Measurements from ENCODE around the gene SPIRE2.
A peak's percentile ranks its signal among the peaks of the same experiment; 100 is the strongest.
"Not testable (repeated sequence)": the region's sequence is repeated elsewhere in the genome, so short reads cannot be mapped to it uniquely, and the experiment has no call there.

The SPIRE2 gene

GRCh38 chr16:89912143-89912542, 83.9 kb downstream of the SPIRE2 start:
- DNase-seq (ENCODE audit: low read depth in 4 of 4, low spot score in 1 of 4), result no peak

DNA sequence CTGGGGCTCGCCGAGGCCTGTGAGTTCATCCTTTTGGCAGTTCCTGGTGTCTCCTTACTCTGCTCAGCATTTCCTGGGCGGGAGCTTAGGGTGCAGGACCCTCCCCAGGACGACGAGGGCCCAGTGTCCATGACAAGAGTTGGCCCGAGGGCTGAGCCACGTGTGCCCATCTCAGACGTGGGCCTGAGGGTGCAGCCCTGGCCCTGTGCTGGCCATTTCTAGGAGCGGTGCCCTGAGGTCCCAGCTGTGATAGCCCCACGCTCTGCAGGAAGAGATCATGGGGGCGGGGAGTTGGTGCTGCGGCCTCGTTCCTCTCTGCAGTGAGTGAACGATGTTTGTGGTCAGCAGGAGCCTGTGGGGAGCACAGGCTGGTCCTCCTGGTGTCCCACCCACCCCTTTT, 84.4 kb downstream of the SPIRE2 start:
- DNase-seq (ENCODE audit: low read depth in 4 of 4, low spot score in 1 of 4), result no peak

DNA sequence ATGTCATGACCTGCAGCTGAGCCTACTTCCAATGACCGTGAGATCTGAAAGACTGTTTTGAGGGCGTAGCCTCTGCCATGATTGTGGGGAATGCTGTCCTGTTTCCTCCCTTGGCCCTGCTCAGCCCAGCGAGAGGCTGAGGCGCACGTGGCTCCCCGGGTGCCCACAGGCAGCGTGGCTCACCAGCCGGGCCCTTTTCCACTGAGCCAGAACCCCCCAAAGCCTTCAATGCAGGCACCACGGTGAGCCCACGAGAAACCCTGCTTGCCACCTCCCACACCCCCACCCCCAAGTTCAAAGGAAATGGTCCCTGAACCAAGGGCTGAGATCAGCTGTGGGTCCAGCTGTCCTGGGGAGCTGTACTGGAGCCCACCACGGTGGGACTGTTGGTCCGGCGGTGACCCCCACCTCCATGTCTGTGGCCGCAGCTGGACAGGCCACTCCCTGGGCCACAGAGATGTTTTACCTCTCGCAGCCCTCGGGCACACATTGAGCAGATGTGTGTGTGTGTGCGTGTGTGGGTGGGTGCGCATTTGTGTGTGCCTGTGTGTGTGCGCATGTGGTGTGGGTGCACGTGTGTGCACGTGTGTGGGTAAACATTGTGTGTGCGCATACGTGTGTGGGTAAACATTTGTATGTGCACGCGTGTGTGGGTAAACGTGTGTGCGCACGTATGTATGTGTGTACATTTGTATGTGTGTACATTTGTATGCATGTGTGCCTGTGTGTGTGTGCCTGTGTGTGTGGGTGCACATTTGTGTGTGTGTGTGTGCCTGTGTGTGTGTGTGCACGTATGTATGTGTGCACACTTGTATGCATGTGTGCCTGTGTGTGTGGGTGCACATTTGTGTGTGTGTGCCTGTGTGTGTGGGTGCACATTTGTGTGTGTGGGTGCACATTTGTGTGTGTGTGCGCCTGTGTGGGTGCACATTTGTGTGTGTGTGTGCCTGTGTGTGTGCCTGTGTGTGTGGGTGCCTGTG, 85.4 kb downstream of the SPIRE2 start:
- no peak for DNase-seq (ENCODE audit: low read depth in 4 of 4, low spot score in 1 of 4)

DNA sequence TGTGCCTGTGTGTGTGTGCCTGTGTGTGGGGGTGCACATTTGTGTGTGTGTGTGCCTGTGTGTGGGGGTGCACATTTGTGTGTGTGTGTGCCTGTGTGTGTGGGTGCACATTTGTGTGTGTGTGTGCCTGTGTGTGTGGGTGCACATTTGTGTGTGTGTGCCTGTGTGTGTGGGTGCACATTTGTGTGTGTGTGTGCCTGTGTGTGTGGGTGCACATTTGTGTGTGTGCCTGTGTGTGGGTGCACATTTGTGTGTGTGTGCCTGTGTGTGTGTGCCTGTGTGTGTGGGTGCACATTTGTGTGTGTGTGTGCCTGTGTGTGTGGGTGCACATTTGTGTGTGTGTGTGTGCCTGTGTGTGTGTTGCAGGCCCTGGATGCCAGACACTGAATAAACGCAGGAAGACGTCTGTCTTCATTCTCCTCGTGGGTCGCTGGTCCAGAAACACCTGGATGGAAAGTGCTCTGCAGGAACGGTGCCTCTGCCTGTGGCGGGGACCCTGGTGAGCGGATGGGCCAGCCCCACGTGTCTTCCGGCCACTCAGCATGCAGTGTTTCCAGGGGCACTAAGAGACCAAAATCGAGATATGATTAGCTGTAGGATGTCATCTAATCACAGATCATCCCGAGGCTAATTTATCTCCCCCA, 86.5 kb downstream of the SPIRE2 start:
- DNase-seq (ENCODE audit: low read depth in 4 of 4, low spot score in 1 of 4), result not testable (repeated sequence)

DNA sequence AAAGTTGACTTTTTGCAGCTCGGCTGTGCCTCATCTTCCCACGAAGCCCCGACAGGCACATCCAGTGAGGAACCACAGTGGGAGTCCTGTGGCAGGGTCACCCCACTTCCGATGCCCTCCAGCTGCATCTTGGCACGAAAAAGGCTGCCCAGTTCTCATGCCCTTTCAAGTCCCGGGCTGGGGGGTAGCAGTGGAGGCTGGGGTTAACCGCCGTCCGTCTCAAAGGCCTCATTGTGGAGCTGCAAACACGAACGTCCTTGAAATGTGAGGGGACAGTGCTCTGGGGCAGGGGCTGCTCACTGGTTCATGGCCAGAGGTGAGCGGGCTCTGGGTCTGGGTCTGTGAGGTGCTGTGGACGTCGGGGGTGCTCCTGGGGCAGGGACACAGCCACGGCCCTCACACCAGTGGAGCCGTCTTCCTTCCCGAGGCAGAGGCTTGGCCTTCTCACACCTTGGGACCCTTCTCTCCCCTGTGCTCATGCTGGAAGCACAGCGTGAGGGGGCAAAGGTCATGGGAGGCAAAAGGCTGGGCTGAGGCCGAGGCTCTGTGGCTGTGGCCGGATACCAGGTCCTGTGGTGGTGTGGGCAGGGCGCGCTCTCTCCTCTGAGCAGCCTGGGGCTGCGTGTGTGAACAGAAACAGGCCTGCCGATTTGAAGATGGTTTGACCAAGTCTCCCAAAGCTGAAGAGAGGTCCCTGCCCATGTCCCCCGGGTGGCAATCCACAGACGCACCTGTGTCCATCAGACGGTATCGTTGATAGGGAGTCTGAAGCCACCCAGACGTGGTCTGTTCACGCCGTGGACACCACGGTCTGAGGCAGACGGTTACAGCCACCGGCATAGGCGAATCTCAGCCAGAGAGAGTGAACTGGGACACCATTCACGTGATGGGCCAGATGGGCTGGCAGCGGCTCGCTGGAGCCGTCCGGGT, 87.3 kb downstream of the SPIRE2 start:
- no peak for DNase-seq (ENCODE audit: low read depth in 4 of 4, low spot score in 1 of 4)

DNA sequence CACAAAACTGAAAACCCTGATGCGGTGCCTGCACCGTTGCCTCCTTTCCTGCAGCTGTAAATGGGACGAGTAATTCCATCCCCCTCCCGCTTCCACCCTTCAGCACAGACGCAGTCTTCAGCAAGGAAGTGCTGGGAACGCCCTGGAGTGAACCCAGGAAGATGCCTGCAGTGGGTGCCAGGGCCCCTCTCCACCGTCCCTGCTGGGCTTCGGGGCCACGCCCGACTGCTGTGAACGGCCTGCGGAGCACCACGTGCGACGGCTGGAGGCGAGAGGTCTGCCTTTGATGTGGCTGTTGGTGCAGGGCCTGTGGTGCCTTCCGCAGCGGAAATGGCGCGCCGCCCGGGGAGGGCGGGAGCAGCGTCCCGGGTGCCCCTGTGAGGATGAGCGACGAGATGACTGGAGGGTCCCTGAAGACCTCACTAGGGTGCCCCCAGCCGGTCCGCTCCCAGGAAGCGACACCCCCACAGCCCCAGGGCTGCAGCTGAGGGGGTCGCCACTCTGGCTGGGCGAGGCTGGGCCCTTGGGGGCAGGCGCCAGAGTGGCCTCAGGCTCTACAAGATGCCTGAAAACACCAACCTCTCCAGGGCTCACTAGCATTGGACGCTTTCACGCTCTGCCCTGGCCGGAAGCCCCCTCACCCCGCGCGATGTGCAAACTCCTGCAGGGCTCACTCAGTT, 89.6 kb downstream of the SPIRE2 start:
- DNase-seq (ENCODE audit: low read depth in 4 of 4, low spot score in 1 of 4), result peak in 3 of 4 experiments; percentile 36 to 58 (median 49)

DNA sequence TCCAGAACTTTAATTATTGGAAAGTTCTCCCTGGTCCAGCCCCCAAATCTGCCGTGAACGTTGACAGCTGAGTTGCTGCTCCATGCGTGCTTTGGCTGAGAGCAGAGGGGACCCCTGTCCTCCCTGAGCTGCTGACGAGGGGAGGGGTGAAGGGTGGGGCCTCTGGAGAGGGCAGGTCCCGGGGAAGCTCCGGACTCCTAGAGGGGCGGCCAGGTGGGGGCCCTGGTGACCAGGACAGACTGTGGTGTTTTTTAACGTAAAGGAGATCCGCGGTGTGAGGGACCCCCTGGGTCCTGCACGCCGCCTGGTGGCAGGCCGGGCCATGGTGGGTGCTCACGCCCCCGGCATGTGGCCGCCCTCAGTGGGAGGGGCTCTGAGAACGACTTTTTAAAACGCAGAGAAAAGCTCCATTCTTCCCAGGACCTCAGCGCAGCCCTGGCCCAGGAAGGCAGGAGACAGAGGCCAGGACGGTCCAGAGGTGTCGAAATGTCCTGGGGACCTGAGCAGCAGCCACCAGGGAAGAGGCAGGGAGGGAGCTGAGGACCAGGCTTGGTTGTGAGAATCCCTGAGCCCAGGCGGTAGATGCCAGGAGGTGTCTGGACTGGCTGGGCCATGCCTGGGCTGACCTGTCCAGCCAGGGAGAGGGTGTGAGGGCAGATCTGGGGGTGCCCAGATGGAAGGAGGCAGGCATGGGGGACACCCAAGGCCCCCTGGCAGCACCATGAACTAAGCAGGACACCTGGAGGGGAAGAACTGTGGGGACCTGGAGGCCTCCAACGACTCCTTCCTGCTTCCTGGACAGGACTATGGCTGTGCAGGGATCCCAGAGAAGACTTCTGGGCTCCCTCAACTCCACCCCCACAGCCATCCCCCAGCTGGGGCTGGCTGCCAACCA, 90.4 kb downstream of the SPIRE2 start, which contains the start of gene MC1R:
TSS of gene MC1R (plus strand) at position 410 of the 895 bp plus-strand sequence. CDS start at position 807, 397 bp downstream.
- no peak for DNase-seq (ENCODE audit: low read depth in 4 of 4, low spot score in 1 of 4)

GRCh38 chr16:89919535-89920406, 91.5 kb downstream of the SPIRE2 start:
- no peak for DNase-seq (ENCODE audit: low read depth in 4 of 4, low spot score in 1 of 4)

- no peak for DNase-seq (ENCODE audit: low read depth in 4 of 4, low spot score in 1 of 4)
Observed at GRCh38 chr16:89920723-89921122, 92.4 kb downstream of the SPIRE2 start.

Data from stimulated activated CD4-positive, alpha-beta T cell treated with anti-CD3 and anti-CD28 coated beads, Interleukin-1b, Interleukin-23, amount 100 ng/mL, for 24 hours (primary cell).